Coronary artery (tissue), 2 donors: ENCODE data around the gene DENND2C.

Experiments
- DNase-seq: peaks from one replicate; pipeline ENCODE4 v3.0.0-alpha.2; 2017; ENCODE audit warnings: low spot score
- H3K27ac ChIP-seq, 2 donors: fragments of 200-600 bp; sonication (generic); one replicate each; pipeline ENCODE4 v1.5.1; 2016 to 2019
- H3K4me3 ChIP-seq: fragments of 200-600 bp; sonication (generic); 2 replicates; pipeline ENCODE4 v1.5.1; 2016; ENCODE audit warnings: mild to moderate bottlenecking, moderate library complexity
- CTCF ChIP-seq: fragments of 200-600 bp; sonication (generic); IDR thresholded peaks from one replicate; pipeline ENCODE4 v1.5.1; 2019; ENCODE audit warnings: antibody characterized with exemption

DENND2C gene

GRCh38 chr1:114561333-114561732 lies 108.5 kb downstream of the DENND2C start:
- H3K4me3 ChIP-seq, result no peak overlapping the region
- H3K27ac ChIP-seq, result no peak overlapping the region
- TF ChIP-seq CTCF, result no peak
- DNase-seq, result no peak

GRCh38 chr1:114559356-114559755 lies 110.5 kb downstream of the DENND2C start:
- no peak for TF ChIP-seq CTCF
- Histone ChIP-seq H3K4me3 (no peak overlapping the region), H3K27ac (no peak overlapping the region)
- DNase-seq, result no peak

- H3K27ac ChIP-seq, result no peak overlapping the region
- no peak for TF ChIP-seq CTCF
- DNase-seq, result no peak
- H3K4me3 ChIP-seq, result no peak overlapping the region
Observed at GRCh38 chr1:114558544-114558943, 111.3 kb downstream of the DENND2C start.

- TF ChIP-seq CTCF, result no peak
- Histone ChIP-seq H3K27ac (no peak overlapping the region), H3K4me3 (no peak overlapping the region)
- DNase-seq, result no peak
Observed at GRCh38 chr1:114554577-114554976, 115.3 kb downstream of the DENND2C start.

- no peak overlapping the region for H3K4me3 ChIP-seq
- TF ChIP-seq CTCF, result no peak
Observed at GRCh38 chr1:114552106-114552639, 117.7 kb downstream of the DENND2C start.

GRCh38 chr1:114551400-114551799 lies 118.4 kb downstream of the DENND2C start:
- DNase-seq, result no peak
- Histone ChIP-seq H3K4me3 (no peak overlapping the region), H3K27ac (no peak overlapping the region)
- TF ChIP-seq CTCF, result no peak

More at GRCh38 chr1:114552106-114552639, 117.7 kb downstream of the DENND2C start:
- H3K27ac ChIP-seq, result no peak overlapping the region
- no peak for DNase-seq

GRCh38 chr1:114550336-114550735 lies 119.5 kb downstream of the DENND2C start:
- no peak for DNase-seq
- Histone ChIP-seq H3K27ac (no peak overlapping the region), H3K4me3 (no peak overlapping the region)
- TF ChIP-seq CTCF, result no peak
